ENCODE measurements around the gene TGFBR3L. TPM values are rescaled to one million over a fixed set of nuclear protein-coding genes. Genes with fewer than 3 reads are reported as not detected.

Gene TGFBR3L
- total RNA-seq, 1 donor from 2014 or later = 7.1 TPM

- DNase-seq (ENCODE audit: low spot score in 2 of 2) = peak in 1 of 2 donors; percentile 43
- no peak overlapping the region for H3K4me3 ChIP-seq
- no peak overlapping the region for H3K27ac ChIP-seq
- H3K4me1 ChIP-seq = peaks cover 5 to 21% of the 10 kb centered on the region in 2 donors
- no peak for TF ChIP-seq CTCF (IDR thresholded peaks at IDR 0.05)
- intact Hi-C loops (cut with DNase I) = no loop called here
- no peaks in the 10 kb centered on the region for H3K9me3 ChIP-seq
- H3K36me3 ChIP-seq = peaks cover 43 to 50% of the 10 kb centered on the region in 2 donors
- H3K27me3 ChIP-seq = no peaks in the 10 kb centered on the region
Measured at GRCh38 chr19:7907544-7907943, 7.1 kb upstream of the TGFBR3L start.

GRCh38 chr19:7908078-7908699 lies 6.4 kb upstream of the TGFBR3L start:
- Histone ChIP-seq H3K27ac (no peak overlapping the region), H3K4me3 (no peak overlapping the region), H3K27me3 (no peaks in the 10 kb centered on the region), H3K9me3 (no peaks in the 10 kb centered on the region), H3K4me1 (peaks cover 5 to 15% of the 10 kb centered on the region in 2 donors), H3K36me3 (peaks cover 49 to 56% of the 10 kb centered on the region in 2 donors)
- intact Hi-C loops (cut with DNase I) = no loop called here
- no peak for TF ChIP-seq CTCF (IDR thresholded peaks at IDR 0.05)
- peak in 1 of 2 donors; percentile 37 for DNase-seq (ENCODE audit: low spot score in 2 of 2)

- H3K4me1 ChIP-seq = peaks cover 5 to 15% of the 10 kb centered on the region in 2 donors
- H3K27me3 ChIP-seq = no peaks in the 10 kb centered on the region
- H3K4me3 ChIP-seq = no peak overlapping the region
- peaks cover 49 to 57% of the 10 kb centered on the region in 2 donors for H3K36me3 ChIP-seq
- no peak overlapping the region for H3K27ac ChIP-seq
- TF ChIP-seq CTCF (IDR thresholded peaks at IDR 0.05) = no peak
- DNase-seq (ENCODE audit: low spot score in 2 of 2) = no peak
- intact Hi-C loops (cut with DNase I) = no loop called here
- H3K9me3 ChIP-seq = no peaks in the 10 kb centered on the region
Measured at GRCh38 chr19:7908742-7909461, 5.7 kb upstream of the TGFBR3L start.

GRCh38 chr19:7909471-7910067 lies 5.1 kb upstream of the TGFBR3L start:
- H3K4me3 ChIP-seq = no peak overlapping the region
- TF ChIP-seq CTCF (IDR thresholded peaks at IDR 0.05) = no peak
- H3K27ac ChIP-seq = no peak overlapping the region
- H3K4me1 ChIP-seq = peaks cover 4 to 13% of the 10 kb centered on the region in 2 donors
- H3K9me3 ChIP-seq = no peaks in the 10 kb centered on the region
- H3K27me3 ChIP-seq = no peaks in the 10 kb centered on the region
- intact Hi-C loops (cut with DNase I) = no loop called here
- no peak for DNase-seq (ENCODE audit: low spot score in 2 of 2)
- peaks cover 49 to 57% of the 10 kb centered on the region in 2 donors for H3K36me3 ChIP-seq

- Histone ChIP-seq H3K4me3 (no peak overlapping the region), H3K27me3 (no peaks in the 10 kb centered on the region), H3K4me1 (peaks cover 0 to 3% of the 10 kb centered on the region in 2 donors), H3K27ac (no peak overlapping the region), H3K36me3 (peaks cover 48 to 57% of the 10 kb centered on the region in 2 donors), H3K9me3 (no peaks in the 10 kb centered on the region)
- DNase-seq (ENCODE audit: low spot score in 2 of 2) = no peak
- intact Hi-C loops (cut with DNase I) = no loop called here
- TF ChIP-seq CTCF (IDR thresholded peaks at IDR 0.05) = no peak
Measured at GRCh38 chr19:7910321-7911161, 4.1 kb upstream of the TGFBR3L start.

All from ascending aorta (tissue), 2 donors.